ENCODE measurements around the gene SBF1.
"Not testable (repeated sequence)": the region's sequence is repeated elsewhere in the genome, so short reads cannot be mapped to it uniquely, and the experiment has no call there.

Gene SBF1

GRCh38 chr22:50406416-50407170, 68.2 kb downstream of the SBF1 start:
- H3K27ac ChIP-seq (ENCODE audit: insufficient read depth, low read depth, low read length, poor library complexity, severe bottlenecking): no peak overlapping the region
- no peaks in the 10 kb centered on the region for H3K36me3 ChIP-seq (ENCODE audit: control insufficient read depth, insufficient read depth, low read length)
- H3K4me3 ChIP-seq (ENCODE audit: insufficient read depth, low read depth, low read length): no peak overlapping the region

GRCh38 chr22:50403701-50404101, 71.1 kb downstream of the SBF1 start:
- H3K9me3 ChIP-seq (ENCODE audit: control insufficient read depth, low read length): no peaks in the 10 kb centered on the region
- no peak overlapping the region for H3K4me3 ChIP-seq (ENCODE audit: insufficient read depth, low read depth, low read length)
- no peaks in the 10 kb centered on the region for H3K36me3 ChIP-seq (ENCODE audit: control insufficient read depth, insufficient read depth, low read length)
- no peaks in the 10 kb centered on the region for H3K4me1 ChIP-seq (ENCODE audit: control insufficient read depth, insufficient read depth, low read length)
- H3K27me3 ChIP-seq (ENCODE audit: control insufficient read depth, insufficient read depth, low read length, poor library complexity, severe bottlenecking): no peaks in the 10 kb centered on the region
- 96 to 97% methylated on average over 8 of the region's 8 CpGs for WGBS, 2 experiments
- no peak overlapping the region for H3K27ac ChIP-seq (ENCODE audit: insufficient read depth, low read depth, low read length, poor library complexity, severe bottlenecking)

More at GRCh38 chr22:50406416-50407170, 68.2 kb downstream of the SBF1 start:
- H3K27me3 ChIP-seq (ENCODE audit: control insufficient read depth, insufficient read depth, low read length, poor library complexity, severe bottlenecking): no peaks in the 10 kb centered on the region
- H3K9me3 ChIP-seq (ENCODE audit: control insufficient read depth, low read length): no peaks in the 10 kb centered on the region
- H3K4me1 ChIP-seq (ENCODE audit: control insufficient read depth, insufficient read depth, low read length): no peaks in the 10 kb centered on the region
- WGBS, 2 experiments: 95 to 96% methylated on average over 25 of the region's 25 CpGs

DNA sequence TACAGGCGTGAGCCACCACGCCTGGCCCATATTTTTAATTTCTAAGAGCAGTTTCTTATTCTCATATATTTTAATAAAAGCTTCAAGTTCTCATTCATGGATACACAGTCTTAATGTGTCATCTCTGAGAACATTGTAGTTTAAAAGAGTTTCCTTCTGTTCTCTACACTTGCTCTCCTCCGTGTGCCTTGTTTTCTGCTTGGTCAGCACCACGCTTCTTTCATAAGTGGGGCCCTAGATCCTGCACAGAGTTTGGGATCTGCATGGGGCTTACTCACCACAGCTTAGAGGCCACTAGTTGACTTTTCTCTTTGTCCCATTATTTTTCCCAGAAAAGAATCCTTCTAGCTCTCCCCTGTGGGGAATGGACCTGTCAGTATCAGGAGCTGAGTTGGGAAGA, 72.9 kb downstream of the SBF1 start:
- Histone ChIP-seq H3K36me3 (ENCODE audit: control insufficient read depth, insufficient read depth, low read length) (no peaks in the 10 kb centered on the region), H3K4me3 (ENCODE audit: insufficient read depth, low read depth, low read length) (no peak overlapping the region), H3K4me1 (ENCODE audit: control insufficient read depth, insufficient read depth, low read length) (no peaks in the 10 kb centered on the region), H3K9me3 (ENCODE audit: control insufficient read depth, low read length) (no peaks in the 10 kb centered on the region), H3K27me3 (ENCODE audit: control insufficient read depth, insufficient read depth, low read length, poor library complexity, severe bottlenecking) (no peaks in the 10 kb centered on the region), H3K27ac (ENCODE audit: insufficient read depth, low read depth, low read length, poor library complexity, severe bottlenecking) (no peak overlapping the region)
- WGBS, 2 experiments: 94 to 98% methylated on average over 4 of the region's 4 CpGs

GRCh38 chr22:50400931-50401330, 73.9 kb downstream of the SBF1 start:
- H3K9me3 ChIP-seq (ENCODE audit: control insufficient read depth, low read length): no peaks in the 10 kb centered on the region
- H3K4me1 ChIP-seq (ENCODE audit: control insufficient read depth, insufficient read depth, low read length): no peaks in the 10 kb centered on the region
- no peak overlapping the region for H3K4me3 ChIP-seq (ENCODE audit: insufficient read depth, low read depth, low read length)
- H3K27me3 ChIP-seq (ENCODE audit: control insufficient read depth, insufficient read depth, low read length, poor library complexity, severe bottlenecking): no peaks in the 10 kb centered on the region
- H3K27ac ChIP-seq (ENCODE audit: insufficient read depth, low read depth, low read length, poor library complexity, severe bottlenecking): no peak overlapping the region
- no peaks in the 10 kb centered on the region for H3K36me3 ChIP-seq (ENCODE audit: control insufficient read depth, insufficient read depth, low read length)
- WGBS, 2 experiments: 99 to 100% methylated on average over 5 of the region's 5 CpGs

- Histone ChIP-seq H3K4me1 (ENCODE audit: control insufficient read depth, insufficient read depth, low read length) (no peaks in the 10 kb centered on the region), H3K27me3 (ENCODE audit: control insufficient read depth, insufficient read depth, low read length, poor library complexity, severe bottlenecking) (no peaks in the 10 kb centered on the region), H3K27ac (ENCODE audit: insufficient read depth, low read depth, low read length, poor library complexity, severe bottlenecking) (no peak overlapping the region), H3K9me3 (ENCODE audit: control insufficient read depth, low read length) (no peaks in the 10 kb centered on the region), H3K36me3 (ENCODE audit: control insufficient read depth, insufficient read depth, low read length) (no peaks in the 10 kb centered on the region), H3K4me3 (ENCODE audit: insufficient read depth, low read depth, low read length) (no peak overlapping the region)
- WGBS, 2 experiments: 93 to 96% methylated on average over 4 of the region's 4 CpGs
Observed at GRCh38 chr22:50400406-50400805, 74.4 kb downstream of the SBF1 start.

GRCh38 chr22:50399751-50400331, 75.0 kb downstream of the SBF1 start:
- Histone ChIP-seq H3K9me3 (ENCODE audit: control insufficient read depth, low read length) (no peaks in the 10 kb centered on the region), H3K4me1 (ENCODE audit: control insufficient read depth, insufficient read depth, low read length) (no peaks in the 10 kb centered on the region), H3K27me3 (ENCODE audit: control insufficient read depth, insufficient read depth, low read length, poor library complexity, severe bottlenecking) (no peaks in the 10 kb centered on the region), H3K36me3 (ENCODE audit: control insufficient read depth, insufficient read depth, low read length) (no peaks in the 10 kb centered on the region), H3K4me3 (ENCODE audit: insufficient read depth, low read depth, low read length) (no peak overlapping the region), H3K27ac (ENCODE audit: insufficient read depth, low read depth, low read length, poor library complexity, severe bottlenecking) (no peak overlapping the region)
- WGBS, 2 experiments: 78 to 84% methylated on average over 8 of the region's 8 CpGs

DNA sequence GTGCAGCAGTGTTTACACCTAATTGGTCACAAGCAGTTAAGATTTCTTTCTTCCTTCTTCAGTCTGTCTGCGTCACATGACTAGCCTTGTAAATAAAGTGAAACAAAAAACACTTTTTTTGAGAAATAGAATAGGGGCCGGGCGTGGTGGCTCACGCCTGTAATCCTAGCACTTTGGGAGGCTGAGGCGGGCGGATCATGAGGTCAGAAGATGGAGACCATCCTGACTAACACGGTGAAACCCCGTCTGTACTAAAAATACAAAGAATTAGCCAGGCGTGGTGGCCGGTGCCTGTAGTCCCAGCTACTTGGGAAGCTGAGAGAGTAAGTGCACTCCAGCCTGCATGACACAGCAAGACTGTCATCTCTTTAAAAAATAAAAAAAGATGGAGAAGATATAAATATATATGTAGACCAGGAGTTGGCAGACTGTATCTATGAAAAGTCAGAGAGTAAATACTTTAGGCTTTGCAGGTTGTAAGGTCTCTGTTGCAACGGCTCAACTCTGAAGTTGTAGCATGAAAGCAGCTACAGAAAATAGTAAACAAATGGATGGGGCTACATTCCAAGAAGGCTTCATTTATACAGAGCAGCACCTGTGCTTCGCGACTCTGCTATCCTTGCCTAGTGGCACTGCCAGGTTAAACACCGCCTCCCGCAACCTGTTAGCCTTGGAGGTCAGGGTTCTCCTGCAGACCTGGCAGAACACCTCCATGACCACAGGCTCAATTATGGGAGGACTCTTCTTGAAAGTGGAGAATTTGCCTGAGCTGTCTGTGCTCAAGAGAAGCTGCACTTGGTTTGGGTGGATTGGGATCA, 75.8 kb downstream of the SBF1 start:
- no peaks in the 10 kb centered on the region for H3K9me3 ChIP-seq (ENCODE audit: control insufficient read depth, low read length)
- no peak overlapping the region for H3K4me3 ChIP-seq (ENCODE audit: insufficient read depth, low read depth, low read length)
- WGBS, 2 experiments: 90 to 92% methylated on average over 15 of the region's 15 CpGs
- no peaks in the 10 kb centered on the region for H3K27me3 ChIP-seq (ENCODE audit: control insufficient read depth, insufficient read depth, low read length, poor library complexity, severe bottlenecking)
- H3K27ac ChIP-seq (ENCODE audit: insufficient read depth, low read depth, low read length, poor library complexity, severe bottlenecking): peak overlapping the region; percentile 50
- peaks cover 3% of the 10 kb centered on the region for H3K36me3 ChIP-seq (ENCODE audit: control insufficient read depth, insufficient read depth, low read length)
- H3K4me1 ChIP-seq (ENCODE audit: control insufficient read depth, insufficient read depth, low read length): no peaks in the 10 kb centered on the region

- H3K27ac ChIP-seq (ENCODE audit: insufficient read depth, low read depth, low read length, poor library complexity, severe bottlenecking); H3K9me3 ChIP-seq (ENCODE audit: control insufficient read depth, low read length); H3K4me1 ChIP-seq (ENCODE audit: control insufficient read depth, insufficient read depth, low read length); H3K4me3 ChIP-seq (ENCODE audit: insufficient read depth, low read depth, low read length); H3K36me3 ChIP-seq (ENCODE audit: control insufficient read depth, insufficient read depth, low read length); H3K27me3 ChIP-seq (ENCODE audit: control insufficient read depth, insufficient read depth, low read length, poor library complexity, severe bottlenecking): not testable (repeated sequence)
- WGBS, 2 experiments: 89 to 95% methylated on average over 2 to 3 of the region's 4 CpGs
Observed at GRCh38 chr22:50397371-50398060, 77.3 kb downstream of the SBF1 start.

GRCh38 chr22:50396751-50397370, 78.0 kb downstream of the SBF1 start:
- H3K27me3 ChIP-seq (ENCODE audit: control insufficient read depth, insufficient read depth, low read length, poor library complexity, severe bottlenecking): no peaks in the 10 kb centered on the region
- H3K36me3 ChIP-seq (ENCODE audit: control insufficient read depth, insufficient read depth, low read length): peaks cover 7% of the 10 kb centered on the region
- no peaks in the 10 kb centered on the region for H3K4me1 ChIP-seq (ENCODE audit: control insufficient read depth, insufficient read depth, low read length)
- no peak overlapping the region for H3K27ac ChIP-seq (ENCODE audit: insufficient read depth, low read depth, low read length, poor library complexity, severe bottlenecking)
- 80 to 82% methylated on average over 6 of the region's 6 CpGs for WGBS, 2 experiments
- H3K4me3 ChIP-seq (ENCODE audit: insufficient read depth, low read depth, low read length): no peak overlapping the region
- no peaks in the 10 kb centered on the region for H3K9me3 ChIP-seq (ENCODE audit: control insufficient read depth, low read length)

Data from ectodermal cell (in vitro differentiated cells).